ENCODE measurements around the gene MACROD2. TPM values are rescaled to one million over a fixed set of nuclear protein-coding genes. Genes with fewer than 3 reads are reported as not detected.
A peak's percentile ranks its signal among the peaks of the same experiment; 100 is the strongest.

The MACROD2 gene
- polyA plus RNA-seq, 10 donors = 2.4 to 5.0 (median 3.6) TPM

GRCh38 chr20:14334306-14334930, 339.1 kb downstream of the MACROD2 start:
- peak; percentile 63 to 90 (median 67) for DNase-seq

GRCh38 chr20:14335052-14335451, 339.7 kb downstream of the MACROD2 start:
- DNase-seq = peak in 1 of 3 donors; percentile 50

- peak in 2 of 3 donors; percentile 47 to 80 for DNase-seq
These were observed 341.4 kb downstream of the MACROD2 start for GRCh38 chr20:14336686-14337085.

- DNase-seq = peak; percentile 95 to 98 (median 97)
These were observed 342.3 kb downstream of the MACROD2 start, which contains the start of gene FLRT3 for GRCh38 chr20:14337400-14338171. Gene FLRT3, minus strand, starts transcription at chr20:14337612. Its CDS starts 10,106 bp downstream, at chr20:14327506.

GRCh38 chr20:14341801-14342200, 346.5 kb downstream of the MACROD2 start:
- peak in 2 of 3 donors; percentile 36 to 73 for DNase-seq

GRCh38 chr20:14342918-14343317, 347.6 kb downstream of the MACROD2 start:
- DNase-seq = no peak

GRCh38 chr20:14343491-14344065, 348.3 kb downstream of the MACROD2 start:
- no peak for DNase-seq

- no peak for DNase-seq
These were observed 349.4 kb downstream of the MACROD2 start for GRCh38 chr20:14344746-14345145.

GRCh38 chr20:14355791-14356190, 360.5 kb downstream of the MACROD2 start:
- no peak for DNase-seq

GRCh38 chr20:14360416-14360815, 365.1 kb downstream of the MACROD2 start:
- DNase-seq = no peak

- no peak for DNase-seq
These were observed 366.4 kb downstream of the MACROD2 start for GRCh38 chr20:14361509-14362345.

GRCh38 chr20:14374196-14374595, 378.9 kb downstream of the MACROD2 start:
- no peak for DNase-seq

- DNase-seq = no peak
These were observed 380.2 kb downstream of the MACROD2 start for GRCh38 chr20:14375416-14375985.

GRCh38 chr20:14378326-14378725, 383.0 kb downstream of the MACROD2 start:
- no peak for DNase-seq

- no peak for DNase-seq
These were observed 388.0 kb downstream of the MACROD2 start for GRCh38 chr20:14383335-14383734.

GRCh38 chr20:14384416-14385175, 389.3 kb downstream of the MACROD2 start:
- DNase-seq = peak; percentile 10 to 42 (median 20)

- DNase-seq = no peak
These were observed 389.9 kb downstream of the MACROD2 start for GRCh38 chr20:14385176-14385740.

- DNase-seq = no peak
These were observed 391.4 kb downstream of the MACROD2 start for GRCh38 chr20:14386726-14387125.

GRCh38 chr20:14401479-14402138, 406.3 kb downstream of the MACROD2 start:
- no peak for DNase-seq

GRCh38 chr20:14404515-14404914, 409.2 kb downstream of the MACROD2 start:
- no peak for DNase-seq

Data from muscle of back (tissue), 11 donors.